Rectal smooth muscle tissue (tissue), 1 donor: ENCODE data around the gene PRR12.
A peak's percentile ranks its signal among the peaks of the same experiment; 100 is the strongest.

Experiments
- H3K27ac ChIP-seq: one replicate; pipeline ENCODE4 v1.7.0; 2013; ENCODE audit warnings: low read depth, low read length, inconsistent platforms
- H3K27me3 ChIP-seq: one replicate; pipeline ENCODE4 v1.7.0; 2013; ENCODE audit warnings: low read length; ENCODE audit not compliant: control insufficient read depth, insufficient read depth
- H3K36me3 ChIP-seq: one replicate; pipeline ENCODE4 v1.7.0; 2013; ENCODE audit warnings: low read length; ENCODE audit not compliant: control insufficient read depth, insufficient read depth
- H3K4me1 ChIP-seq: one replicate; pipeline ENCODE4 v1.7.0; 2013; ENCODE audit warnings: low read length; ENCODE audit not compliant: control insufficient read depth, insufficient read depth
- H3K4me3 ChIP-seq: one replicate; pipeline ENCODE4 v1.7.0; 2013; ENCODE audit warnings: low read length
- H3K9ac ChIP-seq: one replicate; pipeline ENCODE4 v1.7.0; 2013; ENCODE audit warnings: low read length

PRR12 gene

DNA sequence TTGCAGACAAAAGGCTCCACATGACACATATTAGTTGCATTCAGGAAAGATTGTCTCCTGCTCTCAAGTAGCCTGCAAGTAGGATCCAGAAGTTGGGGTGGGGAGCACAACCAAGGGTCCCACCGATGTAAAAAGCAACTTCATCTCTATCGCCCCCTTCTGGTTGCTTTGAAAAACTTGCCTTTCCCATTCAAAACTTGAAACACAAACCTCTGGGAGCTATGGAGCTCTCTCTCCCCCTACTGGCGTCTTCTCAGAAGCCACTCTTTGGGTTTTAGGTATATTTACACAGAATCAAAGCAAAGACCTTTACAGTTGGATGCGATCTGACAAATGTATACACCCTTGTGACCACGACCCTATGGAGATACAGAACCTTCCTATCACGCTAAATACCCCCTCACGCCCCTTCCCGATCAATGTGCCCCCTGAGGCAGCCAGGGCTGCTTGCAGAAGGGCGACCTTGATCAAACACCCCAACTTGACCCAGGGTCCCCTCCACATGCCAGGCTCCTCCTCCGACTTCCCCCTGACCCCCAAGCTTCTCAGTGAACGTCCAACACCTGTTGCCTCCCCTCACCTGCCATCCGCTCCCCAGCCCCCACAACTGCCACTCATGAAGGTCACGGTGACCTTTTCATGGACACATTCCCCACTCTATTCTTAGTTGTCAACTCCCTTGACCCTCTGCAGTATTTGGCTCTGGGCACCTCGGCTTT lies 20.7 kb upstream of the PRR12 start:
- Histone ChIP-seq H3K27ac (no peak overlapping the region), H3K4me1 (peaks cover 4% of the 10 kb centered on the region), H3K4me3 (peak overlapping the region; percentile 3), H3K9ac (no peak overlapping the region), H3K36me3 (peaks cover 5% of the 10 kb centered on the region), H3K27me3 (no peaks in the 10 kb centered on the region)

DNA sequence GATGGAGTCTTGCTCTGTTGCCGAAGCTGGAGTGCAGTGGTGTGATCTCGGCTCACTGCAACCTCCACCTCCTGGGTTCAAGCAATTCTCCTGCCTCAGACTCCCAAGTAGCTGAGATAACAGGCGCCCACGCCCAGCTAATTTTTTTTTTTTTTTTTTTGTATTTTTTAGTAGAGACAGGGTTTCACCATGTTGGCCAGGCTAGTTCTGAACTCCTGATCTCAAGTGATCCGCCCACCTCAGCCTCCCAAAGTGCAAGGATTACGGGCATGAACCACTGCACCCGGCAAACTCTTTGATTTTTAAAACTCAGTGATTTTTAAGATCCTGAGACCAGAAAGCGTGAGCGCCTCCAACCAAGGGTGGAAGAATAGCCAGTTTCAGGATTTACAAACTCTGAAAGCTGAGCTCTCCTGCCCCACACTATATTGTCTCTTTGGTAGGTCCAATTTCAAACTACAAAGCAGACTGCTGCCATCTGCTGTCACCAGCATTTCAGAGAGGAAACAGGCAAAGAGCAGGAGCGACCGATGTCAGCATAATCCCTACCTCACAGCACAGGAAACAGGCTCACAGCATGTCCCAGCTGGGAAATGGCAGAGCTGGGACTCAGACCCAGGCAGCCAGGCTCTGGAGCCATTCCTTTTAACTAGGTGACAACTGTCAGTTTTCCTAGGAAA lies 19.8 kb upstream of the PRR12 start:
- peaks cover 4% of the 10 kb centered on the region for H3K4me1 ChIP-seq
- H3K4me3 ChIP-seq: no peak overlapping the region
- no peak overlapping the region for H3K27ac ChIP-seq
- H3K27me3 ChIP-seq: no peaks in the 10 kb centered on the region
- H3K36me3 ChIP-seq: peaks cover 9% of the 10 kb centered on the region
- no peak overlapping the region for H3K9ac ChIP-seq

DNA sequence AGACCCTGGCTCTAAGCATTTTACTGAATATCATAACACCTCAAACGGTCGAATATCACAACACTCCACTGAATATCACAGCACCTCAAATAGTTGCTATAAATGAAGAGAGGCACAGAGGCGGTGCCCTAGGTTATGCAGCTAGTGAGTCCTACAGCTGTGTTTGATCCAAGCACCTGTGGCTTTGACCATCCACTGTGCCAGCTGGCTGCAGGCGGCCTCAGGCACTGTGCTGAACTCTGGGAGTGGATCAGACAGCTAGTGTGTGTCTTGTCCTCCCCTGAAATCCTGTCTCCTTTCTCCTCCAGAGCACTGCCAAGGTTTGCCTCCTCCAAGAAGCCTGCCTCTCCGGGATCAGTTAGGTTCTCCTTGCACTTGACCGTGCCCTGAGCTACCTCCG lies 18.0 kb upstream of the PRR12 start:
- peaks cover 4% of the 10 kb centered on the region for H3K4me1 ChIP-seq
- H3K9ac ChIP-seq: no peak overlapping the region
- no peaks in the 10 kb centered on the region for H3K27me3 ChIP-seq
- no peak overlapping the region for H3K4me3 ChIP-seq
- H3K27ac ChIP-seq: no peak overlapping the region
- H3K36me3 ChIP-seq: peaks cover 9% of the 10 kb centered on the region

- H3K27ac ChIP-seq: no peak overlapping the region
- H3K27me3 ChIP-seq: no peaks in the 10 kb centered on the region
- peaks cover 9% of the 10 kb centered on the region for H3K36me3 ChIP-seq
- H3K4me1 ChIP-seq: peaks cover 4% of the 10 kb centered on the region
- no peak overlapping the region for H3K9ac ChIP-seq
- no peak overlapping the region for H3K4me3 ChIP-seq
These were observed 17.6 kb upstream of the PRR12 start for GRCh38 chr19:49573425-49573824.

- H3K4me1 ChIP-seq: peaks cover 4% of the 10 kb centered on the region
- H3K27me3 ChIP-seq: no peaks in the 10 kb centered on the region
- no peak overlapping the region for H3K27ac ChIP-seq
- no peak overlapping the region for H3K4me3 ChIP-seq
- peaks cover 9% of the 10 kb centered on the region for H3K36me3 ChIP-seq
- no peak overlapping the region for H3K9ac ChIP-seq
These were observed 16.7 kb upstream of the PRR12 start for GRCh38 chr19:49574206-49574755.

DNA sequence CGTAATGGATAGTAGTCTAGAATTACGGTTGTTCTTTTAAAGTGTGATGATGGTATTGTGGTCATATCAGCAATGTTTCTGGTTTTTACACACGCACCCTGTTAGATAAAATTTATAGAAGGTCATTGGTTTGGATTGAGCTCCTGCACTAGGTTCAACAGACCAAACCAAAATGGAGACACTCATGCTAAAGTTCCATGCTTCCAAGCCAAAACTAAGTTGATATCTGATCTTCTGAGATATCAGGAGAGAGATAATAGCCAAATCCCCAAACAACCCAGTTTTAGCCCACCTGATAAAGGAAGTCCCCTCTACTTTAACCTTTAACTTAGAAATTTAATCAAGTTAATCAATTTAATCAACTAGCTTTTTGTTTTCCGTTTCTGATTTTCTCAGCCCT lies 11.8 kb upstream of the PRR12 start:
- Histone ChIP-seq H3K4me3 (no peak overlapping the region), H3K4me1 (peaks cover 3% of the 10 kb centered on the region), H3K27me3 (no peaks in the 10 kb centered on the region), H3K27ac (no peak overlapping the region), H3K36me3 (peaks cover 5% of the 10 kb centered on the region), H3K9ac (no peak overlapping the region)

GRCh38 chr19:49579947-49580263 lies 11.1 kb upstream of the PRR12 start:
- peak overlapping the region; percentile 38 for H3K27ac ChIP-seq
- H3K4me1 ChIP-seq: peaks cover 3% of the 10 kb centered on the region
- peaks cover 5% of the 10 kb centered on the region for H3K36me3 ChIP-seq
- peak overlapping the region; percentile 52 for H3K9ac ChIP-seq
- no peaks in the 10 kb centered on the region for H3K27me3 ChIP-seq
- peak overlapping the region; percentile 74 for H3K4me3 ChIP-seq

DNA sequence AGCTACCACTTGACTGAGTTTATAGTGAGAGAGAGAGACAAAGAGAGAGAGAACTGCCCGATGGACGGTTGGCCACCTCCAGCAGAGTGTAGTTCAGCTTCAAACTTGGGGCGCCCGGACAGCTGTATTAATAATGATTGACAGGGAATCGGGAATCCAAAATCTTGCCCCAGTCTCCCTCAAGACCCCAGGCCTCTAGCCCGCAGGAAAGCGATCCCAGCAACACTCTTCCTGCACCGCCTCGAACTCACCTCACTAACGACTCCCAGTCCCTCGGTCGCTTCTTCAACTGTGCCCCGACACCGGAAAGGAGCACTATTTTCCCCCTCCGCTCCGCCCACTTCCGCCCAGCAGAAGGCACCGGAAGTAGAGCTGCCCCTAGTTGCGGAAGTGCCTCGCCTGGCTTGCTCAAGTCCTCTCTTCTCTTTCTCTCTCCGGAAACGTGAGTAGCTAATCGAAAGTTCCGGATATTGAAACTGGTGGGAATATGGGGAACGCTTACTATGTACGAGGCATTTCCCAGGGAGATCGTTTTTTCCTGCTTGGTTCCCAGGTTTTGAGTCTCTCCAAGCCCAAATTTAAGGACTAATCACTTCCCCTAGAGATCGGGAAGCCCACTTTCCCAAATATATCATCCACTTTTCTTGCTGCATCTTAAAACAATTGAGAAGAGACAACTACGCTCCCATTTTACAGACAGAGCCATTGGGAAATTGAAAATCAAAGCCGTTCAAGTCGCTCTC lies 10.5 kb upstream of the PRR12 start, which contains the start of gene NOSIP:
Gene NOSIP, minus strand, starts transcription at position 293 of the 743 bp plus-strand sequence. CDS start 19,865 bp downstream, outside the sequence.
- Histone ChIP-seq H3K27ac (peak within 1 kb of the TSS; percentile 38), H3K36me3 (peaks cover 2% of the 10 kb centered on the region), H3K4me3 (peak within 1 kb of the TSS; percentile 74), H3K9ac (peak within 1 kb of the TSS; percentile 52), H3K4me1 (peaks cover 3% of the 10 kb centered on the region), H3K27me3 (no peaks in the 10 kb centered on the region)

GRCh38 chr19:49581007-49581508 lies 9.9 kb upstream of the PRR12 start, which contains the start of gene PRRG2:
Gene PRRG2, plus strand, starts transcription at chr19:49581316. Its CDS starts 1,904 bp downstream, at chr19:49583220.
- H3K36me3 ChIP-seq: no peaks in the 10 kb centered on the region
- peak within 1 kb of the TSS; percentile 38 for H3K27ac ChIP-seq
- peak within 1 kb of the TSS; percentile 52 for H3K9ac ChIP-seq
- H3K4me1 ChIP-seq: peaks cover 3% of the 10 kb centered on the region
- H3K4me3 ChIP-seq: peak within 1 kb of the TSS; percentile 74
- H3K27me3 ChIP-seq: no peaks in the 10 kb centered on the region

GRCh38 chr19:49583239-49583638 lies 7.7 kb upstream of the PRR12 start:
- Histone ChIP-seq H3K9ac (no peak overlapping the region), H3K36me3 (no peaks in the 10 kb centered on the region), H3K4me3 (no peak overlapping the region), H3K27me3 (no peaks in the 10 kb centered on the region), H3K4me1 (peaks cover 3% of the 10 kb centered on the region), H3K27ac (no peak overlapping the region)

- no peaks in the 10 kb centered on the region for H3K36me3 ChIP-seq
- H3K4me3 ChIP-seq: no peak overlapping the region
- H3K27ac ChIP-seq: no peak overlapping the region
- peaks cover 3% of the 10 kb centered on the region for H3K4me1 ChIP-seq
- no peak overlapping the region for H3K9ac ChIP-seq
- H3K27me3 ChIP-seq: no peaks in the 10 kb centered on the region
These were observed 6.0 kb upstream of the PRR12 start for GRCh38 chr19:49585023-49585422.

- H3K27ac ChIP-seq: no peak overlapping the region
- H3K4me3 ChIP-seq: no peak overlapping the region
- H3K4me1 ChIP-seq: peaks cover 2% of the 10 kb centered on the region
- no peak overlapping the region for H3K9ac ChIP-seq
- H3K27me3 ChIP-seq: no peaks in the 10 kb centered on the region
- no peaks in the 10 kb centered on the region for H3K36me3 ChIP-seq
These were observed 3.8 kb upstream of the PRR12 start for GRCh38 chr19:49587227-49587626.
